AG09319 (cell line): ENCODE measurements around the gene HLF.

Experiments used
- DNase-seq: peaks from one replicate; pipeline ENCODE4 v3.0.0-alpha.2; 2010; ENCODE audit warnings: low read depth; ENCODE audit errors: extremely low read depth
- TF ChIP-seq, protein P1 (sequence below): IDR thresholded peaks from 2 replicates; pipeline ENCODE4 v1.5.1; 2011; ENCODE audit warnings: low read depth, mild to moderate bottlenecking, inconsistent platforms, low read length, moderate library complexity

HLF gene

DNA sequence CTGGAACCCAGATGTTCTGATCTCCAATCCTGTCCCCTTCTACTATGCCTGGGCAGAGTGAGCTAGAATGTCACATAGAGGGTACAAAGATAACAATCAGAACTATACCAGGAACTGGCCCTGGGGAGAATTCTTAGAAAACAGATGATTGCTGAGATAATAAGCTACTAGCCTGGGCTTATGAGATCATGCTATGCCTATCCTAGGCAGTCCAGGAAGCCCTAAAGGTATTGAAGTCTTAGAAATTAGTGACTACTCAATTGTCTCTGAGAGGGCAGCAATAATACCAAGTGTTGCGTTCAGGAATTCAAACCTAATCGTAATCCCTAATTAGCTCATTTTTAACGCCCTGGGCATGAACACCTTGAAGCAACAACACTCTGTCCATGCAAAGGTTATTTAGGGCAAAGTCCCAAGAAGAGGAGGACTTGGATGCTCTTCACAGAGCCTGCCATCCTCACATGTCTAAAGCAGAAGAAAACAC lies 79.8 kb downstream of the HLF start:
- DNase-seq = no peak
- TF ChIP-seq, protein P1, sequence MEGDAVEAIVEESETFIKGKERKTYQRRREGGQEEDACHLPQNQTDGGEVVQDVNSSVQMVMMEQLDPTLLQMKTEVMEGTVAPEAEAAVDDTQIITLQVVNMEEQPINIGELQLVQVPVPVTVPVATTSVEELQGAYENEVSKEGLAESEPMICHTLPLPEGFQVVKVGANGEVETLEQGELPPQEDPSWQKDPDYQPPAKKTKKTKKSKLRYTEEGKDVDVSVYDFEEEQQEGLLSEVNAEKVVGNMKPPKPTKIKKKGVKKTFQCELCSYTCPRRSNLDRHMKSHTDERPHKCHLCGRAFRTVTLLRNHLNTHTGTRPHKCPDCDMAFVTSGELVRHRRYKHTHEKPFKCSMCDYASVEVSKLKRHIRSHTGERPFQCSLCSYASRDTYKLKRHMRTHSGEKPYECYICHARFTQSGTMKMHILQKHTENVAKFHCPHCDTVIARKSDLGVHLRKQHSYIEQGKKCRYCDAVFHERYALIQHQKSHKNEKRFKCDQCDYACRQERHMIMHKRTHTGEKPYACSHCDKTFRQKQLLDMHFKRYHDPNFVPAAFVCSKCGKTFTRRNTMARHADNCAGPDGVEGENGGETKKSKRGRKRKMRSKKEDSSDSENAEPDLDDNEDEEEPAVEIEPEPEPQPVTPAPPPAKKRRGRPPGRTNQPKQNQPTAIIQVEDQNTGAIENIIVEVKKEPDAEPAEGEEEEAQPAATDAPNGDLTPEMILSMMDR = no peak

DNA sequence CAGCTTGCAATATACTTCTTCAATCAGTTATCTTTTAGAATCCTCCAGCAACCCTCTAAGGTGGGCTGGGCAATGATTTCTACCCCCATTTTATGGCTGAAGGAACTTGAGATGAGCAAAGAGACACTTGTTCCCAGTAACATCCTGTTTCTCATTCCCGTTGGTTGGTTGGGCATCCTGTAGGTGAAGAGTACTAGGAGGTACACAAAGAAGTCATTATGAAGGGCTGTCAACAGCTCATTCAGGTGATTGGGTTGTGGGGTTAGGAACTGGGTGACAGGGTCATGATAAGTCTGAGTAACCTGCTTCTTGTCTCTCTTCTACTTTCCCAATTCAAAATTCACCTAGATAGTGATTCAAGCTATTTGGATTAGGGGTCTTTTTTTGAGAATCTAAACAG lies 80.4 kb downstream of the HLF start:
- no peak for DNase-seq

DNA sequence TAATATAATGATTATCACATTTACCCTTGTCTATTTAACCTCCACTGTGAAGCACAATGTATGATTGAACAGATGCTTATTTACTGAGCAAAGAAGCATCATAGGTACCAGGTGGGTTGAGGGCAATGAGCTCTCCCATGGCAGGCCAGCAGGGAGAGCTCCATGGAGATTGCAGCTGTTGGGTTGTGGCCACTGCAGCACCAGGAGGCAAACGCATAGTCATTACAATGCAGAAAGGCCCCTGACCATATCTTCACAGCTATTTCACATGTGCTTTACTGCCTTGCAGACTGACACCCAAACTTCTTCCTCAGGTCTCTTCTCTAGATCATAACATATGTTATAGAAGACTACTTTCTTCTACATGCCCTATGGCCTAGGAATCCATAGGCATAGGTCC lies 81.9 kb downstream of the HLF start:
- DNase-seq = no peak
- TF ChIP-seq, protein P1 = no peak

More for the DNA sequence above, 80.4 kb downstream of the HLF start:
- TF ChIP-seq, protein P1 = no peak

DNA sequence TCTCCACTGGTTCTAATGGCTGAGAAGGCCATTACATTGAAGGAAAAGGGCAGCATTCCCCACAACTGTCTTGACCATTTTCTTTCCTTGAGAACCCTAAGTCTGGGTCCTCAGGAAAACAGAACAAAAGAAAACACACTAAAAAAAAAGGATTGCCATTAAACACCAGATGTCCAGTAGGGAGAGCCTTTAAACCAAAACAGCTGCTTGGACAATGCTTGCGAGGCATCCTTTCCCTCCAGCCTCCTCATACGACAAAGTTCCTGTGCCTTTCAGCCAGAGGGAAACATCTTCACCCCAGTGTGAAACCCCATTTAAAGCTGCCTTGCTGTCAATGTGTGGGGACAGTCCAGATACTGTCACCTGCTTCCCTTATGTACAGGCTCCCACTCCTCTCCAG lies 82.6 kb downstream of the HLF start:
- no peak for DNase-seq
- TF ChIP-seq, protein P1 = no peak

DNA sequence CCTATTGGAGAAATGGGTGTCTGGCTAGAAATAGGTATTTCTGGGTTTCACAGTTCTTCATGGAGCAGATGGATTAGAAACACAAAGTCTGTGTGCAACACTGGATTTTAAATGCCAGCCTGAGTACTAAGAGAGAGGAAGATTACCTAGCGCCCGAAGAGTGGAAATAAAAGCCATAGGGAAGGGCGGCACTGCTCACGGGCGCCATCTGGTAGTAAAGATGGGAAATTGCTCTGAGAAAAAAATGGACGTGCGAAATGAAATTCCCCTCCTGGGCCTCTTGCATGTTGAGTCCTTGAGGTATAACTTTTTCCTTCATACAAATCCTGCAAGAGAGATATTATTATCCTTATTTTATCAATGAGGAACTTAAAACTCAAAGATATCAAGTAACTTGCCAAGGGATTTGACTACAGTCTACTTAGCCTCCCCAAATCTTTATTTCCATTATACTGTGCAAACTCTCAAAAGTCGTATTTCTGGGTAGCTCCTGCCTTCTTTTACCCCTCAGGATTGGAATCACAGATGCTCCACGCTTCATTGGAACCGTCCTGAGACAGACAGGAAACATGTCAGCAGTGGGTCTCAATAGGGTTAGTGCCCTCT lies 84.1 kb downstream of the HLF start:
- TF ChIP-seq, protein P1 = peak; percentile 91
- DNase-seq = peak; percentile 10

DNA sequence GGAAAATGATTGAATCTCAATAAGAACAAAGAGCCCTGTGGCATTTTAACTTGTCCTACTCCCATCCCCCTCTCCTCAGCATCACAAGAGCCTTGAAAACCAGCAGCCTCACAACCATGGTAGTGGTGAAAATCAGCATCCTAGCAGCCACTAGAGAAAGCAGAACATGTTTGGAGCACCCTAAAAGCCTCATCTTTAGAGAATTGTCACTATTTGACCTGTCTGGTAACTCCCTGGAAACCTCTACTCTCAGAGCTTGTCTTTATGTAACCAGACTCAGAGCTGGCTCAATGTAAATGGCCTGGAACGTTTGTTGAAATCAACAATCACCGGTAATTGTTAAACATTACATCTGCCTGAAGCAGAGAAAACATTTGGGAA lies 86.1 kb downstream of the HLF start:
- DNase-seq = no peak
- TF ChIP-seq, protein P1 = no peak

DNA sequence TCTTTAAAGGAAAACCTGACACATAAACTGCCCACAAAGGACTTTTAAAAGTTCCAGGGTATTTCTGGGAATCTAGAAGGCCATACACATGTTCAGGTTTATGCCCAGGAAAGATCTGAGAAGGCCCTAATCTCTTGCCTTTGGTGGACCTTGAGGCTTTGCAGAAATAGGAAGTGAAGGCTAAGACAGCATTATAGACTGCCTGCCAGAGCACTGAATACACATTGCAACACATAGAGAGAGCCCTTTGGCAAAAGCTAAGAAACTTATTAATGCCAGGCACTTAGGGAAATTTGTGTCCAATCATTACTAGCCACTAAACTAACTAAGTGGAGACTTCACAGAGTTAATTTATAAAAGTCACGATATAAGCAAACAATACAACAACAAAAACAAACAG lies 86.5 kb downstream of the HLF start:
- TF ChIP-seq, protein P1 = no peak
- no peak for DNase-seq
